Measurements from ENCODE around the gene TESK1.
A peak's percentile ranks its signal among the peaks of the same experiment; 100 is the strongest.

TESK1 gene

DNA sequence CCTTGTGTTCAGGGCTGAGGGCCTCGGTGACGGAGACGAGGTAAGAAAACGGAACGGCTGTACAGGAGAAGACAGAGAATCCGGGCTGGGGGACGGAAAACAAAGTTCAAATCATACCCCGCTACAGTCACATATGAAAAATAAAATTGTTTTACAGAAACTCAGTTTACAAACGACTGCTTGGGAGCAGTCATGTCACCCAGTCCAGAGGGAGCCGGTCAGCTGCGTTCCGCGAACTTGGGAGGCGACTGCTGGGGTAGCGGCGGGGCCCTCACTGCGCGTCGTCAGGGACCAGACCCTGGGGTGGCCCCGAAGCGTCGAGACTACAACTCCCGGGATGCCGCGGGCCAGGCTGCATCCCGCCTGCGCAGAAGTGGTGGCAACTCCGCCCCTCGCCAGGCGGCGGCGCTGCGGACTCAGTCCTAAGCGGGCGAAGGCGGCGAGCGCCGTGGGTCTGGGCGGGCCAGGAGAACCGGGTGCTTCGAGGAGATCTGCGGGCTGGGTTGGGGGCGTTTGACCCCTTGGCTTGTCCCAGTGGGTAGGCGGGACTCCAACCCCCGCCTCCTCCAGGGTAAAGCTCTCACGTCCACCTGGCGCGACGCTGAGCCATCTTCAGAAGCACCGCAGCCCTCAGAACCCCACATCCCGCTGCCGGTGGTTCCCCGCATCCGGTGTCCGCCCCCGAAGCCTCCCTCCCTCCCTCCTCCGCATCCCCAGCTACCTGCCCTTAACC is 41.6 kb downstream of the TESK1 start:
- peak; percentile 83 for DNase-seq (ENCODE audit: low read depth)

DNA sequence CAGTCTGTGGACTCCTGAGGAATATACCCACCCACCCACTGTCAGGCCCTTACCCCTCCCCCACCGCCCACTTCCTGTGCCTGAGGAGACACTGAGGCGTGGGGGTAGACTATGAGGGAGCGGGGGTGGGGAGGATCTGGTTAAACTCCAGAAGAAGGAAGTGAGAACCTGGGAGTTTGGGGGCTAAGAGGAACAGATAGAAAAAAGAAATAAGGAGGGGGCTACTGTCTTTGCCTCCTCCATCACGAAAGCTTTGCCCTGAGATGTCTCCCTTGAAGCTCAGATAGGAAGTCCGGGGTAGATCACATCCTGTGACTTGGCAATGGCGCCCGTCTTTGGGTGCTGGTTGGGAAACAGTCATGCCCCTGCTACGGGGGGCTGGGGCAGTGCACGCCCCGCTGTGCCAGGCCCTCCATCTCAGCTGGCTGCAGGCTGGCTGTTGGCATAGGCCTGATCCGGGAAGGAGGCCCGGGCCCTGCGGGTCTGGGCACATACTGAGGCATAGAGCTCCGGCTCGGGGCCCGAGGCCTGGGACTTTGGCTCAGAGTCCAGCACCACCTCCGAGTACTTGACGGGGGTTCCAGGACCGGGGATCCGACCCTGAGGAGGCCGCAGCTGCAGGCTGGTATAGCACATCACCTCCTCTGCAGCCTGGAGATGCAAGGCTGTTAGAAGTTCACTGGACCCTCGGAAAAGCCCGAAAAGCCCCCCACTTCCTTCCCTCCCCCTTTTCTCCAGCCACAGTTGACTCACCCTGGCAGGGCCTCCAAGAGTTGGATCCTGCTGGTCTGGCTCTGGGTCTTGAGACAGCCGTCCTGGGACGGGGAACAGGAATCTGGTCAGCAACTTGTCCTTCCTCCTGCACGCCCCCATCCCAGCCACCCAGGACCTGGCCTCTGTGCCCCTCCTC is 44.6 kb downstream of the TESK1 start:
- DNase-seq (ENCODE audit: low read depth), result no peak

DNA sequence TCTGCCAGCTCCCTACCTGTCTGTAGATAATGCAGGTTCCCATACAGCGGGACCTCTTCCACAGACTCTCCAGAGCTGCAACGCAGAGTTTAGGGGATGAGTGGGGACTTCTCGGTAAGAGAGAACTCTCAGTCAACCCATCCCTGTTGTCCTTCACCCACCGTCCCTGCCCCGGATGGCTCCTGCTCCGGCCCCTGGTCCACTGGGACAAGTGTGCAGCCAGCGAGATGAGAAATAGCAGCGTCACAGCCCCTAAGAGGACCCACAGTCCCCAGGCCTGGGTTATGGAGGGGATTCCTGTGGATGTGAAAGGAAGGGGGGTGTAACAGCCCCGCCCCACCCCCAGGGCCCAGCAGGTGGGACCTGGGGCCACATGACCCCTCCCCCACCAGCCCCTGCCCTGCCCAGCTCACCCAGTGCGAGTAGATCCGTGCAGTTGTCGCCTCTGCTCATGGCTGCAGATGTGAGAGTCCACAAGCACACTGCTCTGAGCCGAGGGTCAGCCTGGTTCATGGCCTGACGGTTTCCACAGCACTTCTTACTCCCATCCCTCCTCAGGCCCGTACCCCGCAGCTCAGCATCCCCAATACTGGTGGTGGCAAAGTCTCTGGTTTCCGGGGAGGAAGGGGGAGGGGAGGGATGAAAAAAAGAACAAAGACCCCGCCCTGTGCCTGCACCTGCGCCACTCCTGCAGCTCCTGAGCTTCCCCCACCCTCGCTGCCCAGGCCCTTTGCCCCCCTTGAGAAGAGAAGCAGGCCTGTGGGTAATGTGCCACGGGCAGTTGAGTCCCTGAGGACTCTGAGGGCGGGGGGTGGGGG is 45.5 kb downstream of the TESK1 start, which contains the start of gene SIT1:
SIT1 (minus strand) TSS at position 591 of the 818 bp plus-strand sequence; CDS start at position 513, 78 bp downstream.
- no peak for DNase-seq (ENCODE audit: low read depth)

DNA sequence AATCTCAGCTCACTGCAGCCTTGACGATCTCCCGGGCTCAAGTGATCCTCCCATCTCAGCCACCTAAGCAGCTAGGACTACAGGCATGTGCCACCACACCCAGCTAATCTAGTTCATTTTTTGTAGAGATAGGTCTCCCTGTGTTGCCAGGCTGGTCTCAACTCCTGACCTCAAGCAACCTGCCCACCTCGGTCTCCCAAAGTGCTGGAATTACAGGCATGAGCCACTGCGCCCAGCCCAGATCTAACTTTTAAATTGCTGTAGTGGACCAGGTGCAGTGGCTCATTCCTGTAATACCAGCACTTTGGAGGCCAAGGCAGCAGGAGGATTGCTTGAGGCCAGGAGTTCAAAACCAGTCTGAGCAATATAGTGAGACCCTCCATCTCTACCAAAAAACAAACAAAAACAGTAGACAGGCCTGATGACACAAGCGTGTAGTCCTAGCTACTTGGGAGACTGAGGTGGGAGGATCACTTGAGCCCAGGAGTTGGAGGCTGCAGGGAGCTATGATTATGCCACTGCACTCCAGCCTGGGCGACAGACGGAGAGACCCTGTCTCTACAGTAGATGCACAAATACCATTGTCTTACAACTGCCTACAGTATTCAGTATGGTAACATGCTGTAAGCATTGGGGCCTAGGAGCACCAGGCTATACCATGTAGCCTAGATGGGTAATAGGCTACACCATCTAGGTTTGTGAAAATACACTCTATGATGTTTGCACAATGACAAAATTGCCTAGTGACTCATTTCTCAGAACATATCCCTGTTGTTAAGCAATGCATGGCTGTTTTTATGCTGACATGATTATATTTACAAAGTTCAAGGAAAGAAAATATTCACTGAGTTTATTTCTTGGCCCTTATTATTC is 47.1 kb downstream of the TESK1 start:
- DNase-seq (ENCODE audit: low read depth), result no peak

DNA sequence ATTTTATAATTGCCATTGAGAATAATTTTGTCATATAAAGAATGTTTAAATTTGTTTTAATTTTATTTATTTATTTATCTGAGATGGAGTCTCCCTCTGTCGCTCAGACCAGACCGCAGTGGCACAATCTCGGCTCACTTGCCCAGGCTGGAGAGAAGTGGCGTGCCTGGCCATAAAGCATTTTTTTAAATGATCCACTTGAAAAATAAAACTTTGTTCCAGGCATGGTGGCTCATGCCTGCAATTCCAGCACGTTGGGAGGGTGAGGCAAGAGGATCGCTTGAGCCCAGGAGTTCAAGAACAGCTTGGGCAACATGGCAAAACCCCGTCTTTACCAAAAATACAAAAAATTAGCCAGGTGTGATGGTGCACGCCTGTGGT is 47.8 kb downstream of the TESK1 start:
- no peak for DNase-seq (ENCODE audit: low read depth)

GRCh38 chr9:35653611-35654010 is 48.5 kb downstream of the TESK1 start:
- no peak for DNase-seq (ENCODE audit: low read depth)

DNA sequence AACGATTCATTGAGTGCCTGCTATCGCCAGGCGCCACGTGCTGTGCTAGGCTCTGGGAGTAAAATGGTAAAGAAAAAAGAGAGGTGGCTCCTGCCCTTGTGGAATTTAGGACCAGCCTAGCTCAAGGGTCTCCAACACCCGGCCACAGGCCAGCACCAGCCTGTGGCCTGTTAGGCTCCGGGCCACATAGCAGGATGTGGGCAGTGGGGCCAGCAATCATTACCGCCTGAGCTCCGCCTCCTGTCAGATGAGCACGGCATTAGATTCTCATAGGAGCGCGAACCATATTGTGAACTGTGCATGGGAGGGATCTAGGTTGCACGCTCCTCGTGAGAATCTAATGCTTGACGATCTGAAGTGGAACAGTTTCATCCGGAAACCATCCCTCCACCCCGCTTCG is 51.3 kb downstream of the TESK1 start:
- DNase-seq (ENCODE audit: low read depth), result no peak

- DNase-seq (ENCODE audit: low read depth), result no peak
These were observed 51.9 kb downstream of the TESK1 start for GRCh38 chr9:35656831-35657545.

DNA sequence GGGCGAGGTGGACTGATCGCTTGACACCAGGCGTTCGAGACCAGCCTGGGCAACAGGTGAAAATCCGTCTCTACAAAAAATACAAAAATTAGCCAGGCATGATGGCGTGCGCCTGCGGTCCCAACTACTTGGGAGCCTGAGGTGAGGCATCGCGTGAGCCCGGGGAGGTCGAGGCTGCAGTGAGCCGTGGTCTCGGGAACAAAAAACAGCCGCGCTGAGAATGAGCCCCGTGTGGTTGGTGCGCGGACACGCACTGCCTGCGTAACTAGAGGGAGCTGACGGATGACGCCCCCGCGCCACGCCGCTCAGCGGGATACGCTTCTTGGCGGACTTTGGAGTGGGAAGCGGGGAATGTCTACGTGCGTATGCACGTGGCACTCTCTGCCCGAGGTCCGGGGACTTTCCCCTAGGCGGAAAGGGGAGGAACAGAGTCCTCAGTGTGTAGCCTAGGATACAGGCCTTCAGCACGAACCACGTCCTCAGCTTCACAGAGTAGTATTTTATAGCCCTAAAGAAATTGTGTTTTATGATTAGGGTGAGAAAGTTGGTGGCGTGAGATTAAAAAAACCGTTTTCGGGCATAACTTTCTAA is 52.6 kb downstream of the TESK1 start, which contains the start of gene RMRP:
RMRP (minus strand) TSS at position 474 of the 591 bp plus-strand sequence.
- DNase-seq (ENCODE audit: low read depth), result peak; percentile 78

DNA sequence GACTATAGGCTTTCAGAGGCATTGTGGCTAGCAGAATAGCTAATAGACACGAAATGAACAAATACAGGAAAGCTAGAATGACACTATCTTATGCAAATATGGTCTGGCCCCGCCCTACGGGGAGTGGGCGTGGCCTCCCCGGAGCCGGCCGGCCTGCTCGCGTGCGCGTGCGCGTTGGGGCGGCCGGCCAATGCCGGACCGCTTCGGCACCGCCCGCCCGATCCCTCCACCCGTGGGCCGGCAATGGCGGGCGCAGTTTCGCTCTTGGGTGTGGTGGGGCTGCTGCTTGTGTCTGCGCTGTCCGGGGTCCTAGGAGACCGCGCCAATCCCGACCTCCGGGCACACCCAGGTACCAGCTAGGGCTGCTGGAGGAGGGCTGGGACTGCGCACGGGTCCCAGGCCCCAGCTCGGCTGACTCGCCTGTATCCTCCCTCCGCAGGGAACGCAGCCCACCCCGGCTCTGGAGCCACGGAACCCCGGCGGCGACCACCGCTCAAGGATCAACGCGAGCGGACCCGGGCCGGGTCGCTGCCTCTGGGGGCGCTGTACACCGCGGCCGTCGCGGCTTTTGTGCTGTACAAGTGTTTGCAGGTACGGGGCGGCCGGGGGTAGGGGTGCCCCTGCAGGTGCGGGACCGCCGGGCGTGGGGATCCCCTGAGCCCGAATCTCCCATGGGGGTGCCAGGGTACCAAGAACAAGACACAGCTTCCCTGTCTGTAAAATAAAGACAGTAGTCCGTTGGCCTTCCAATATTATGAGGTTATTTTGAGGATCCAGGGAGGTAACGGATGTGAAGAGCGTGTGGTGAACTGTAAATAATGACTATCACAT is 53.3 kb downstream of the TESK1 start, which contains the start of gene CCDC107:
CCDC107 (plus strand) TSS at position 156 of the 831 bp plus-strand sequence; CDS start at position 244, 88 bp downstream.
- peak; percentile 69 for DNase-seq (ENCODE audit: low read depth)

GRCh38 chr9:35658968-35659220 is 53.8 kb downstream of the TESK1 start:
- no peak for DNase-seq (ENCODE audit: low read depth)

- no peak for DNase-seq (ENCODE audit: low read depth)
These were observed 54.3 kb downstream of the TESK1 start for GRCh38 chr9:35659340-35659739.
